AG04449 (cell line): ENCODE results near the gene PACSIN1.

ENCODE experiments used
- CTCF ChIA-PET: fragments of 350-600 bp; formaldehyde crosslinking; extraction: SDS; loops from one replicate; lab custom pipeline; 2021; ENCODE audit warnings: antibody characterized with exemption; lab: Yijun Ruan, JAX
- POLR2A ChIA-PET: fragments of 400-600, 350-600 bp; formaldehyde crosslinking; extraction: SDS; loops from one replicate; lab custom pipeline; 2020; ENCODE audit warnings: antibody characterized with exemption, inconsistent platforms; lab: Yijun Ruan, JAX
- DNase-seq: peaks from one replicate; pipeline ENCODE4 v3.0.0-alpha.2; 2010; ENCODE audit warnings: low read depth, low spot score
- H3K4me3 ChIP-seq: 2 replicates; pipeline ENCODE4 v1.5.1; 2011; ENCODE audit warnings: low read depth, mild to moderate bottlenecking, control low read depth, low read length
- TF ChIP-seq, protein P1 (sequence below): IDR thresholded peaks from one replicate; pipeline ENCODE4 v1.5.1; 2011; ENCODE audit warnings: mild to moderate bottlenecking, moderate library complexity, low read length, control low read depth, inconsistent platforms; ENCODE audit not compliant: insufficient read depth; ENCODE audit errors: missing control alignments

PACSIN1 gene

GRCh38 chr6:34490390-34491090 lies 24.7 kb downstream of the PACSIN1 start:
- H3K4me3 ChIP-seq: no peak overlapping the region
- DNase-seq: no peak
- CTCF ChIA-PET: interaction anchor here (1.3 kb wide), 1 partner anchor 28 kb away, joined by 3 read pairs; no protein-coding TSS in a partner anchor
- POLR2A ChIA-PET: no interaction called here
- TF ChIP-seq, protein P1, sequence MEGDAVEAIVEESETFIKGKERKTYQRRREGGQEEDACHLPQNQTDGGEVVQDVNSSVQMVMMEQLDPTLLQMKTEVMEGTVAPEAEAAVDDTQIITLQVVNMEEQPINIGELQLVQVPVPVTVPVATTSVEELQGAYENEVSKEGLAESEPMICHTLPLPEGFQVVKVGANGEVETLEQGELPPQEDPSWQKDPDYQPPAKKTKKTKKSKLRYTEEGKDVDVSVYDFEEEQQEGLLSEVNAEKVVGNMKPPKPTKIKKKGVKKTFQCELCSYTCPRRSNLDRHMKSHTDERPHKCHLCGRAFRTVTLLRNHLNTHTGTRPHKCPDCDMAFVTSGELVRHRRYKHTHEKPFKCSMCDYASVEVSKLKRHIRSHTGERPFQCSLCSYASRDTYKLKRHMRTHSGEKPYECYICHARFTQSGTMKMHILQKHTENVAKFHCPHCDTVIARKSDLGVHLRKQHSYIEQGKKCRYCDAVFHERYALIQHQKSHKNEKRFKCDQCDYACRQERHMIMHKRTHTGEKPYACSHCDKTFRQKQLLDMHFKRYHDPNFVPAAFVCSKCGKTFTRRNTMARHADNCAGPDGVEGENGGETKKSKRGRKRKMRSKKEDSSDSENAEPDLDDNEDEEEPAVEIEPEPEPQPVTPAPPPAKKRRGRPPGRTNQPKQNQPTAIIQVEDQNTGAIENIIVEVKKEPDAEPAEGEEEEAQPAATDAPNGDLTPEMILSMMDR: no peak

- no peak overlapping the region for H3K4me3 ChIP-seq
- TF ChIP-seq, protein P1: no peak
- POLR2A ChIA-PET: no interaction called here
- DNase-seq: no peak
- CTCF ChIA-PET: interaction anchor here (1.3 kb wide), 1 partner anchor 29 kb away, joined by 3 read pairs; no protein-coding TSS in a partner anchor
These were observed 25.2 kb downstream of the PACSIN1 start for GRCh38 chr6:34491091-34491430.

GRCh38 chr6:34493344-34493743 lies 27.5 kb downstream of the PACSIN1 start:
- ChIA-PET POLR2A (no interaction called here), CTCF (no interaction called here)
- no peak for DNase-seq
- no peak overlapping the region for H3K4me3 ChIP-seq
- TF ChIP-seq, protein P1: no peak

- ChIA-PET POLR2A (no interaction called here), CTCF (no interaction called here)
- TF ChIP-seq, protein P1: no peak
- DNase-seq: no peak
- no peak overlapping the region for H3K4me3 ChIP-seq
These were observed 29.1 kb downstream of the PACSIN1 start for GRCh38 chr6:34494973-34495372.

DNA sequence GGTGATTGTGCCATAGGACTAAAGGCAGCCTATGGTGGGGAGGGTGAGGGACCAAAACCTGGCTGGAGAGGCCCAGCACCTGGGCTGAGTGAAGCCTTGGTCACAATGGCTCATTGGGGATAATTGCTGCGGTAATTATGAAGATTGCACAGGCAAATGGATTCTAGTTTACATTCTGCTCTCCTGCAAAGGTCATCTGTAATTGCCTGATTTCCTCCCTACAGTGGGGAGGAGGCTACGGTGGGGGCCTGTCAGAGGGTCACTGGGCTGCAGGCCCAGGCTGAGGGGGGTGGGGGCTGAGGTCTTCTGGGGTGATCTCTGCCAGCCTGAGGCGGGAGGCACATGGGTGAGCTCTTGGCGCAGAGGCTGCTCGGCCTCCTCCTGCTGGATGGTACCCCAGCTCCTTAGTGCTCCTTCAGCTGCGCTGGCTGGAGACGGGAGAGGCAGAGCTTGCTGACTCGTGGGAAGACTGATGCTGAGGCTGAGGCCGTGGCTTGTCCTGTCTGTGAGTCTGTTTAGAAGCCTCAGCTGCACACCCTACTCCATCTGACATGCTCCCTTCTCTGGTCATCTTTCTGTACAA lies 30.3 kb downstream of the PACSIN1 start:
- H3K4me3 ChIP-seq: no peak overlapping the region
- ChIA-PET CTCF (interaction anchor here (0.9 to 1.9 kb wide), 3 partner anchors 9 to 300 kb away, joined by 3 to 10 read pairs (median 3); no protein-coding TSS in a partner anchor), POLR2A (no interaction called here)
- TF ChIP-seq, protein P1: no peak
- DNase-seq: no peak

GRCh38 chr6:34497411-34497810 lies 31.5 kb downstream of the PACSIN1 start:
- ChIA-PET CTCF (interaction anchor here (0.9 to 1.9 kb wide), 2 partner anchors 30 to 301 kb away, joined by 3 to 10 read pairs; no protein-coding TSS in a partner anchor), POLR2A (interaction anchor here (1.1 kb wide), 1 partner anchor 35 kb away, joined by 3 read pairs; no protein-coding TSS in a partner anchor)
- TF ChIP-seq, protein P1: no peak
- DNase-seq: no peak
- H3K4me3 ChIP-seq: no peak overlapping the region
